NCI-H1105 treated with DMSO at 0.1 percent for 48 hours (cell line): Measurements from ENCODE around the gene RAB30.

Source experiments
- DNase-seq: peaks from one replicate; lab custom pipeline; 2025; lab: John Stamatoyannopoulos, UW

Gene RAB30, protein sequence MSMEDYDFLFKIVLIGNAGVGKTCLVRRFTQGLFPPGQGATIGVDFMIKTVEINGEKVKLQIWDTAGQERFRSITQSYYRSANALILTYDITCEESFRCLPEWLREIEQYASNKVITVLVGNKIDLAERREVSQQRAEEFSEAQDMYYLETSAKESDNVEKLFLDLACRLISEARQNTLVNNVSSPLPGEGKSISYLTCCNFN

DNA sequence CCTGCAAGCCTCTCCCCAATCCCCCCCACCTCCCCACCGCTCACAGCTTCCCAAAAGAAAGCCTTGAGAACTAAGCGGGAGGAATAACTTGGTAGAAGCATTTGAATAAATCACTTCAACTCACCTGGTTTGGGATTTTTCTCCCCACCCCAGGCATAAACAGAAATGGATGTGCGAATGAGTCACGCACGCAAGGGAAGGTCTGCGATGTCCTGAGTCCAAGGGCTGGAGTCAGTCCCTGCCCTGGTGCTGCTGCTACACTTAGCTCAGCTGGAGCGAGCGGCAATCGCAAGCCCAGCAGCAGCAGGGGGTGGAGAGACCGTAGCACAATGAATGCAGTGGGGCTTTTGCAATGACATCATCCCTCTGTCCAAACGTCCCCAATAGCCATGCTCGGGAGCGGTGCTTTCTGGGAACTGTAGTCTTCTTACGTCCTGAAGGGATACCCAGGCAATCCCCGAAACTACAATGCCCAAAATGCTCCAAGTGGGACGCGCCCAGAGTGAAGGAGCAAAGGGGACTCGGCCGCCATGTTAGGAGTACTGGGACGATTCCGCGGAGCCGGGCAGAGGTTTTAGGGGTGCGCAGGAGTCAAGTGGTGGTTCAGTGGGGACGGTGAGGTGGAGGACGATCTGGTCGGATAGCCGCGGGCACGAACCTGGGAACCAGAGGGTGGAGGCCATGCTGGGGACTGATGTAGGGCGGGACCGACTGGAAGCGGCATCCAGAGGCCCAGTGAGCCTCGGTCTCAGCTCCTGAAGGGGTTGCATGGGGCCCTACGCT is at the start of gene RAB30:
Gene RAB30, minus strand, starts transcription at position 331 of the 783 bp plus-strand sequence. CDS start 74,581 bp downstream, outside the sequence.
- DNase-seq, result peak; percentile 100

DNA sequence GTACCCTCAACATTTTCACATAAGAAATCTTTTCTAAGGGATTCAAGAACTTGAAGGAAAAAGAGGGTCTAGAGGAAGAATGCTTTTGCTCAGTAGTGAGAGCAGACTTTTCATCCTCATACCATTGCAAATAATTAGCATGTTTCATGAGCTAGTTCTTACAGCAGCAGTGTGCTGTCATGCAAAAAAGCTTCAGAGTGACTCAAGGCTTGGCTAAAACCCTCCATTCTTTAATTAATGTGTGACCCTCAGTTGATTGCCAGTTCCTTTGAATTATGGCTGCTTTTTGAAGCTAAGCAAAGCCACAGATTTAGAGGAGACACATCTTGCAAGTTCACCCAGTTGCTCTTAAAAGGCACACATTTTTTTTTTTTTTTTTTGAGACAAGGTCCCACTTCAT is 48.6 kb upstream of the RAB30 start:
- DNase-seq, result no peak

DNA sequence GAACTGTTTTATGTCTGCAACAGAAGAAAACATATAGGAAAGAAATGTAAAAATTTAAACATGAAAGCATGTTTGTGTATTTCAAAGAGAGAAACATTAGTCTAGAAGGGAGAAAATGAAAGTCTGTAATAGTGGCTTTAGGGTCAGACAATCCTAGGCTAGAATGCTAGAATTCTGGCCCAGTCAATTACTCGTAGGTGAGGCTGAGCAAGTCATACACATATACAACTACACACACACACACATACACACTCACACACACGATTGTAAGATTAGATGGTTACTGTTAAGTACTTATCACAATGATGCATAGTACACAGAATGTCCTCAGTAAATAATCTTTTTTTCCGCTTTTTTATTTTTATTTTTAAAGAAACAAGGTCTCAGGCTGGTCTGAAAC is 47.5 kb upstream of the RAB30 start:
- DNase-seq, result no peak

DNA sequence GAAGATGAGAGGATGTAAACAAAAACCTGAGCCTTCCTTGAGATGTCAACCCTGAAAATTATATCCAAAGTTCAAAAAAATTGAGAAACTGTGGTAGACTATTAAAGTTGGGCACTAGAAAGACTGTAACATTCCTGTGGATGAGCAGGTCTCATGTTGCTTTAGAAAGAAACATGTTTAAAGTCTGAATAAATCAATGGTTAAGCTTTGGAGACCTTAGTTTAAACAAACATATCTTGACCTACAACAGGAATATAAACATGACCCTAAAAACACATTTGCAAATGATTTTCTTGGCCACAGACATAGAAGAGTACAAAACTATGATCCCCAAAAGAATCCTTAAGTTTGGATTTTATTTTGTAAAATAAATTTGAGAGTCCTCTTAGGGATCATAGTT is 47.1 kb upstream of the RAB30 start:
- DNase-seq, result no peak

DNA sequence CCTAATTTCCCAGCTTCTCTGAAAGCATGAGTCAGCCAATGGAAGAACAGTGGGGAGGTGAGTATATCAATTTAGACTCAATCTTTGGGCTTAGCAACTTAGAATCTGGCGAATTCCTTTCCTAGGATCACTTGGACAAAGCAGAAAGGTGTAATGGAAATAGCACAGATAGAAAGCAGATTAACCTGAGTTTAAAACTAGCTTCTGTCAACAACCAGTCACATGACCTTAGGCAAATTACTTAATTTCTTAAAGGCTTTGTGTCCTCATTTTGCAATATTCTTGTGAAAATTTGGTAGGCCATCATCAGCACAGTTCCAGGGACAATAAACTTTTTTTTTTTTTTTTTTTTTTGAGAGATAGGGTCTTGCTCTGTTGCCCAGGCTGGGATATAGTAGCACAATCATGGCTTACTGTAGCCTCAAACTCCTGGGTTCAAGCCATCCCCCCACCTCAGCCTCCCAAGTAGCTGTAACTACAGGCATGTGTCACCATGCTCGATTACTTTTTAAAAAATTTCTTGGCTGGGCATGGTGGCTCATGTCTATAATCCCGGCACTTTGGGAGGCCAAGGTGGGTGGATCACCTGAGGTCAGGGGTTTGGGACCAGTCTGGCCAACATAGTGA is 44.4 kb upstream of the RAB30 start:
- DNase-seq, result no peak

DNA sequence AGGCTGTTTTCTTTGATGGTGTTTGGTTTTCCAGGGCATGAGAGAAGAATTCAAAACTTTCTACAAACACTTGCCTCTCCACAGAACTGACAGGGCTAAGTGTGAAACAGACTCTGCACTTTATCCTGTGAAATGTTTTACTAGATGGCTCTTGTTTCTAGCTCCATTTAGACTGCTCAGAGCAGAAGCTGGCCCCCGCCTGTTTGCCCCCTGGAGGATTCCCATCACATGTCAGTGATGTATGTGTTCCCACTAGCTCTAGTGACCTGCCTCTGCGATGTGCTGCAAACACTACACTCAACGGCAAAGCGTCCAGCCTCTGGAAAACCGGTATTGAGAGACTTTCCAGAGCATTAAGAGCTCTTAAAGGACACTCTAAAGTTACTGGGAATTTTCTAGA is 43.9 kb upstream of the RAB30 start:
- DNase-seq, result no peak

DNA sequence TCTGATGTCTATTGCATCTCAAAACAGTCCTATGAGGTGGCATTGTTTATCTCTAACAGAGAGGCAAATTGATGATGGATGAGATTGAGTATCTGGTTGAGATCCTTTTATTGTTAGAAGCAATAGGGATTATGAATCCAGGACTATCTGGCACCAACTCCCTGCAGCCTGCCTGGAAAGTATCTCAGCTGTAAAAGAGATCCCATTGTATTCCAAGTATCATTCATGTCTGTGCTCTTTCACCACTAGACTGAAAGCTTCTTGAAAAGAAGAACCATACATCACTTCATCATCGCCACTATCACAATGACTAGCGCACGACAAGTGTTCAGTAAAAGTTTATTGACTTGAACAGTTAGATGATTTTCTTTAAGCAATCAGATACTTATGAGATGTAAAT is 43.3 kb upstream of the RAB30 start:
- no peak for DNase-seq

DNA sequence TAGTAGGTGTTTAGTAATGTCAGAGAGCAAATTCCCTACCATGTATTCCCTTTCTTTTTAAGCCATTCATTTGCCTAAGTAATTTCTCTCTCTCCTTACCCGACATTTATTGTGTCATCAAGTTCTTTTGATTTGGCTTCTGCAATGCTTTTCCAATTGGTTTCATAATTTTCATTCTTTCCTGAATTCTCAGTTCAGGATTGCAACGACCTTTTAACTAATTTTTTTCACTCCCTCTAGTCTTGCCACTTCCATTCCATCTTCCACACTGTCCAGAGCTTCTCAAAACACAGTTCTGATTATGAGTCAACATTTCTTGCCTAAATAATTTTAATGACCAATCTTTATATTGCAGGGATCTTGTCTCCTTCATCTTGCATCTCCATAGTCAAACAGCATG is 41.2 kb upstream of the RAB30 start:
- DNase-seq, result no peak

DNA sequence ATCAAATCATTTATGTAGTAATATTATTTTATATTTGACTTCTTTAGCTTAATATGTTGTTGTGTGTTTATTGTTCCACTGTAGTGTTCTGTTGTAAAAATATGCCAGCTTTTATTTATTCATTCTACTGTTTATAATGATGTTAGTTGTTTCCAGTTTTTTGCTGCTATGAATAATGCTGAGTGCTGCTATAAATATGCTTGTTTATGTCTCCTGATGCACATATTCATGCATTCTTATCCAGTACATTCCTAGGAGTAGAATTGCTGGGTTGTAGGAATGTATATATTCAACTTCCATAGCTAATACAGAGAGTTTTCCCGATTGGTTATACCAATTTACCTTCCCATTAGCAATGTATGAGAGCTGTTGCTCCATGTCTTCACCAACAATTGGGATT is 33.5 kb upstream of the RAB30 start:
- DNase-seq, result no peak

DNA sequence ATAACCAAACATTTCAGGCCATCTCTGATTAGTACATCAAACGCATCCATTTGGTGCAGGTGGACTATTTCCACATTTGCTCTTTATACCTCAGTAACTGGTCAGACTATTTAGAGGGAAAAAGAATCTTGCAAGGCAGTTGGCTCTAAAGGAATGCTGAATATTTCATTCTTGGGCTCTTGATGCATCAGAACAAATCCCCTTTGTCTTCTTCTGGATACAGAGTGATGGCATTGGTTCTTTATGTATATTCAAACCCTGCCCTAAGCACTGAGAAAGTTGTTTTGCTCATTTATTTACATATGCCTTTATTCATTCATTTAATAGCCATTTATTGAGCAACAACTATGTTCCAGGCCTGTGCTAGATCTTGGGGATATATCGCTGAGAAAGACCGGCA is 31.1 kb upstream of the RAB30 start:
- DNase-seq, result no peak

DNA sequence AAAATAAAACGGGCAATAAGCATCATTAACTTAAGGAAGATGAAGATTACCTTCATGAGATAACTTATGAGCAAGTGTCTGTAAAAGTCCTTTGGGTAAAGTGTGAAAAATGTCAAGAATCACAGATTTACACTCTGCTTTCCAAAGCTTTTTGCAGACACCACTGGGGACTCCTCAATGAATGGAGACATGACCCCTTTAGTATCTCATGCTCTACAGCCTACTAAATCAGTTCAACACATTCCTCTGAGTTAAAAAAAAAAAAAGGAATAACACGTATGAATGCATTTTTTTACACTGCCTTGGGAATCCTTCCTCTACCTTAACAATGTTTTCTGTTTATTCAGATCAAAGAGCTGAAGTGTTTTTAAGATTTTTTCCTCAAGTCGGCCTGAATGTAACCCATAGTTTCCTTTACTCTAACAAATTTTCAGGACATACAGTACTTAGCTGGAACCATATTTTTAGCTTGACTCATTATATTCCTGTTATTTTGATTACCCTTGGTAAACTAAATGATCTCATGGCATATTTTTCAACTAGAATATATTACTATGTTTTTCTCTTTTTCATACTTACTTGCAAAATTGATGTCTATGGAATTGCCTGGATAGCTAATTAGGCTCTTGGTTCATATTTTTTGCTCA is 25.9 kb upstream of the RAB30 start:
- DNase-seq, result no peak

DNA sequence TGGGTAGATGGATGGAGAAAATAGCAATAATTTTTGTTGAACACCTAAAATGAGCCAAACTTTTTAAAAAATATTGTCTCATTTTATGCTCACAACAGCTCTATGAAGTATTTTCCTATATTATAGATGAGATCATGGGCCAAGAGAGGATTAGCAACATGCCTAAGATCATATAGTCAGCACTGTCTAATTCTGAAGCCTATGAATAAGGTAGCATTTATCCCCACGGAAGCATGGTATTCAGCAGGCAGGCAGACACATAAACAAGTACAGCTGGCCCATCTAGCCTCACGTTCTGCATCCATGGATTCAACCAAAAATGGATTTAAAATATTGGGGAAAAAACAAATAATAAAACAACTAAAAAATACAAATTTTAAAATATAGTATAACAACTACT is 21.9 kb upstream of the RAB30 start:
- DNase-seq, result no peak

DNA sequence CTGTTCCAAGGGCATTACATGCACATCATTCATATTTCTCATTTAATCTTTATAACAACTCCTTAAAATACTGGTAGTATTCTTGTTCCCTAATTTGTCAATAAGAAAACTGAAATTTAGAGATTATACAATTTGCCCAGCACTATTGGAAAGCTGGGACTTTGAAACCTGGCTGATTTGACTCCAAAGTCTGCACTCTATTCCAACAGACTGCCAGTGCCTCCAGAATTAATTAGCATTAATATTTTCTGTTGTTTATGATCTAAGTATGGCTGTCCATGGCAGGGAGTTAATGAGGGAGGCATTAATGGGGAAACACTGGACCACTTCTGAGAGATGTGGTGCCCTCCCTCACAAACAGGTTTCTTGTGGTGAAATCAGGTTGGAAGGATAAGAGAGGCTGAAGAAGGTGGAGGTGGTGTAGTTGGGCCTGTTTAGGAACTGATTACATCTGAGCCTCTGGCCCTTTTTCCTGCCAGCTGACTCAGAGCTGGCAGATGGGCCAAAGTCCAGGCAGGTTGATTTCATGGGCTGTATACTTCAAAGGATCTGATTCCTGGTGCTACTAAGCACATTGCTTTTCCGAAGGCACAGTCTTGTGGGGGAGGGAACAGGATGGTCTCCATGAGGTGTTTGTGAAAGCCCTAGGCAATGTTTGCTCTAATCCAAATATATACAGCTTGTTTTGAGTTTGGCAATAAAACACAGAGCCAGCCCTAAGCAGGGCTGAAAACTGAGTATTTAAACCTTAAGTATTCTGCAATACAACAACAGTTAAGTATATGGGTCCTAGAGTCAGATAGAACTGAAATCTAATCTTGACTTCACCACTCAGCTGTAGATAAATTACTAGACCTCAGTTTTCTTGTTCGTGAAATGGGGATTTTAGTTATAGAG is 21.0 kb upstream of the RAB30 start:
- DNase-seq, result no peak

DNA sequence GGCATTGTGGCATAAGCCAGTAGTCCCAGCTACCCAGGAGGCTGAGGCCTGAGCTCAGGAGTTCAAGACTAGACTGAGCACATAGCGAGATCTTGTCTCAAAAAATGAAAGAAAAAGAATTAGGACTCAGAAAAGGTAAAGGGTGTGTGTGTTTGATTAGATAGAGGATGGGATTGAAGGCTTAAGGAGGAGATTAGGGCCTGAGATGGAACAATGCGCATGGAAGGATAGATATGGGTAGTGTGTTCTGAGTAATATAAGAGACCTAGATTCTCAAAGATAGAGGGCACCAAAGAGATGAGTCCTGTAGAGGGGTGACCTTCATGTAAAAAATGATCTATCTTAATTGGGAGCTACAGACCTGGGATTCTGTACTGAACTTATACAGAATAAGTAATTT is 17.3 kb upstream of the RAB30 start:
- no peak for DNase-seq

DNA sequence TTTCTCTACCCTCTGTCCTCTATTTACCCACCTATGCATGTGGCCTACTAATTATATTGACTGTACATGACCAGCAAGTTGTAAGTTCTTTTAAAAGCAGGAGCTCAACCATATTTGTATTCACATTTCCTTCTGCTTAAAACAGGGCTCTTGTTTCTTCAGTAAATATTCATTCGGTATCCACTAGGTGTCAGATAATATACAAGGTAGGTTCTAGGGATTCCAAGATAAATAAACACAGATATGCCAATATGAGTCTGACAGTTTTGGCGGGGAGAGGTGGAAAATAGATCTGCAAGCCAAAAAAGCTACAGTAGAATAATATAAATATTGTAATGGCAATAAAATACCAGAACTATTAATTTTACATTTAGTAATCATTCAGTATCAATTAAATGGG is 15.3 kb upstream of the RAB30 start:
- peak; percentile 33 for DNase-seq

DNA sequence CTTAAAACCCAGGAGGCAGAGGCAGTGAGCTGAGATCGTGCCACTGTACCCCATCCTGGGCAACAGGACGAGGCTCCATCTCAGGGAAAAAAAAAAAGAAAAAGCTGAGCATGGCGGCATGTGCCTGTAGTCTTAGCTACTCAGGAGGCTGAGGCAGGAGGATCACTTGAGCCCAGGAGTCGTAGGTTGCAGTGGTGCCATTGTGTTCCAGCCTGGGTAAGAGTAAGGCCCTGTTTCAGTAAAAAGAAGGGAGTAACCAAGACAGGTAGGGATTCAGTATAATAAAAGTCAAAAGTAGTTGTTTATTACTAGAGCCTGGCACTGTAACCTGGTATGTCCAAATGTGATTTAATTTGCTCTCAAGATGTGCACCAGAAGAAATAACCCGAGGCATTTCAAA is 8.1 kb upstream of the RAB30 start:
- peak; percentile 11 for DNase-seq

DNA sequence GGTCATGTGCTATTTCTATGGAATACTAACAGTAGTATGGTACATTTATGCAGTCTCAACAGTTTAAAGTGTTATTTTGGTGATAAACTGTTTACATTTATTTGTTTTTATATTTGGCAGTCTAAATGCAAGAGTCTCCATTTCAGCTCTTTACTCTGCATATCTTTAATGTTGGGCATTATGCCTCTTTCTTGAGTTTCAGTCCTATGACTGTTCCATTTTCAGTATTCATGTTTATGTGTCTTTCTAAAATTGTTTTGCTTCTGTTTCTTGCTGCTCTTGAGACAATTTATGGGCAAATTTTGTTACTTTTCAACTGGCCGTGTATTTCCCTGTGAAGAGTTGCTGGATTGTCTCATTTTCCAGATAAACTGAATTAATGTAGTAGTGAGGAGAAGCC is 6.6 kb upstream of the RAB30 start:
- DNase-seq, result no peak

DNA sequence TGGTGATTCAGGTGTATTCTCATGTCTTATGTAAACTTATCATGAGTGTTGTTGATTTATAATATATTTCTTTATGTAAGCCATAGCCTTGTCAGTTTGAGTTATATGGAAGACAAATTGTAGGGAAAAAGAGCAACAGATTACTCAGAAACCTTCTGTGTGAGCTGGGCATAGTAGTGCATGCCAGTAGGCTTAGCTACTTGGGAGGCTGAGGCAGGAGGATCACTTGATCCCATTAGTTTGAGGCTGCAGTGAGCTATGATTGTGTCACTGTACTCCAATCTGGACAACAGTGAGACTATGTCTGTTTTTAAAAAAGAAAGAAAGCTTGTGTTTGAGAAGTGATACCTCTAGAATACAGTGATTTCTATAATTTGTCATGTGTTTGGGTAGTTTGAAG is 2.2 kb upstream of the RAB30 start:
- no peak for DNase-seq

DNA sequence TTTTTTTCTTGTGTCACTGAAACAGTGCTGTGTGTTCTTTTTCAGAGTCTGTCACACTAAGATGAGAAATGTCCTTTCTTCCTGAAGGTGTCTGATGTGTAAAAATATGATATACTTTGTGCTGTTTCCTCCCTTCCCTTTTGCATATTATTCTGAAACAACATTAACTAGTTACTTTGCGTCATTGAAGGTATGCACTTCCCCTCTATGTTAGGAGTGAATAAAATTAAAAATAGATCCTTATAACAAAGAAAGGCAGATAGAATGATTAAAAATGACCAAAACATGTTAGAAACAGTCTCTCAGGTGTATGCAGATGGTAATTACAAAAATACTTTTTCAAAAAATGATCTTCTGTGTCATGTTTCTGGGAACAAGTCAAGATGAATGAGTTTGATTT is 1.6 kb upstream of the RAB30 start:
- no peak for DNase-seq

DNA sequence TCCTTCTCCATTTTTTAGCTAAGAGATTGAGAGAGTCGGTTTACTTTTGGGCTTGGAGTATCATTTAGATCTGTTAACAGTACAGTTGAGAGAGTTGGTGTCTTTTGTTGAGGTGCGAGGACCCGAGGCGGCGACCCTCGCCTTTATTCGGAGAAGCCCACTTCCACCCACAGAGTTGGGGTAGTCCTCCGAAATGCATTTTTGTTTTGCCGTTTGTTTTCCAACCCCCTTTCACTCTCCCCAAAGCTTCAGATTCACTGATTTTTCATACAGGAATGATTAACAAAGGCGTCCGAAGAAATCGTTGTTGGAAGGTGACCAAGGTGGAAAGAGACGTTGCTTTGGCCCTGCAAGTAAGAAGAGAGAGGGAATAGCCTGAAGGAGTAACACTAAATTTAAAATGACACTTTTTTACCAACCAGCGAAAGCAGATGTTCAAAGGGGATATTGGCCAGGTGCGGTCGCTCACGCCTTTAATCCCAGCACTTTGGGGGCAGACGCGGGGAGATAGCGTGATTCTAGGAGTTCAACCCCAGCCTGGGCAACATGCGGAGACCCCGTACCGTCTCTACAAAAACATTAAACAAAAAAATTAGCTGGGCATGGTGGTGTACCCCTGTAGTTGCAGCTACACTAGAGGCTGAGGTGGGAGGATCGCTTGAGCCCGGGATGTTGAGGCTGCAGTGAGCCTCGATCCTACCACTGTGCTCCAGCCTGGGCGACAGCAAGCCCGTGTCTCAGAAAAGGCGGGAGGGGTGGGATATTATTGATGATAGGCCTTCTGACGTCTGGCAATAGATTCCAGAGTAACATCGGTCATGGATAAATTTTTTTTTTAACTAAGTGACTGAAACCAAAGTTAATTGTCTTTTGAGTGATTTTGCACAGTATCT is 899 bp upstream of the RAB30 start:
- DNase-seq, result no peak
